ENCODE data around the gene GTF2F2. TPM values are rescaled to one million over a fixed set of nuclear protein-coding genes. Genes with fewer than 3 reads are reported as not detected.

Gene GTF2F2
- total and polyA plus RNA-seq, 9 of the 15 experiments (the other 6 are each of a cell fraction or from before 2014, with no cell fraction given), result 19.7 to 44.8 (median 32.4) TPM

DNA sequence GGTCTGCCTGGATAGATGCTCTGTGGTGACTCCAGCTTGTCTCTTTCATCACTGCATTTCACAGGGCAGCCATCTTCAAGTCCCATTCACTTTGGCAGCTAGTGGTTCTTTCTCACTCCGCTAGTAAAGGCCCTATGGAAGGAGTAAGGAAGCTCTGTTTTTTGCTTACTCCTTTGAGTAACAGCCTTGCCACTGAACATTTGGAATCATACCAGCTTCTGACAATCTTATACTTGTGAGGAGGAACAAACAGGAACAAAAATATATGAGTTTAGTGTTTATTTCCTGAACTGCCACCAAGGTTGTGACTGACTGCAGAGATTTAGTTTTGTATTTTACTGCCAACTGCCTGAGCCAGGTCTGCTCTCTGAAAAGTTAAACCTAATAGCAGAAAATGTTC, 41.9 kb downstream of the GTF2F2 start:
- DNase-seq (ENCODE audit: extremely low read depth in 1 of 4, low spot score in 3 of 4) (no peak), FAIRE-seq (no peak), ATAC-seq (no peak)
- Histone ChIP-seq H2AFZ (ENCODE audit: low read depth, low read length) (no peak overlapping the region), H3K9me1 (ENCODE audit: control insufficient read depth, insufficient read depth, low read length) (no peaks in the 10 kb centered on the region), H4K20me1 (replicated peaks; ENCODE audit: control insufficient read depth, insufficient read depth, low read length) (no peaks in the 10 kb centered on the region), H3K9ac (ENCODE audit: insufficient read depth in 1 of 2, low read depth in 2 of 2, low read length in 2 of 2) (no peak overlapping the region), H3K27me3 (ENCODE audit: control insufficient read depth in 2 of 2, insufficient read depth in 2 of 2, low read length in 2 of 2) (no peaks in the 10 kb centered on the region), H3K27ac (ENCODE audit: extremely low read depth, low read depth, low read length) (no peak overlapping the region), H3K36me3 (ENCODE audit: control insufficient read depth, insufficient read depth, low read length) (peaks cover 35% of the 10 kb centered on the region), H3K4me2 (ENCODE audit: insufficient read depth, low read length) (no peak overlapping the region), H3K4me1 (replicated peaks in 1 of 2; ENCODE audit: control insufficient read depth in 2 of 2, insufficient read depth in 2 of 2, low read length in 2 of 2) (no peaks in the 10 kb centered on the region), H3K9me3 (replicated peaks; ENCODE audit: control insufficient read depth, insufficient read depth, low read depth, low read length) (no peaks in the 10 kb centered on the region), H3K4me3 (no peak overlapping the region), H3K79me2 (ENCODE audit: control insufficient read depth, insufficient read depth, low read length) (no peaks in the 10 kb centered on the region; the same call in 2 of the 3 replicates)
- intact Hi-C loops (cut with micrococcal nuclease), result no loop called here
- TF ChIP-seq ZBED1 (IDR thresholded peaks at IDR 0.05), result no peak
- TF ChIP-seq LCOR (CRISPR knock-in tag; IDR thresholded peaks at IDR 0.05), result no peak
- no peak for TF ChIP-seq DACH1 (IDR thresholded peaks at IDR 0.05; ENCODE audit: partially characterized antibody)
- ChIA-PET CTCF (ENCODE audit: low intra/inter-chr PET ratio) (no interaction called here), POLR2A (no interaction called here)
- BruUV-seq (replicated peaks), result no TSS peak
- WGBS (ENCODE audit: insufficient coverage, low coverage, missing lambda C conversion rate), result 91% methylated on average over 1 of the region's 1 CpG
- in situ Hi-C loops (cut with MboI), result no loop called here

DNA sequence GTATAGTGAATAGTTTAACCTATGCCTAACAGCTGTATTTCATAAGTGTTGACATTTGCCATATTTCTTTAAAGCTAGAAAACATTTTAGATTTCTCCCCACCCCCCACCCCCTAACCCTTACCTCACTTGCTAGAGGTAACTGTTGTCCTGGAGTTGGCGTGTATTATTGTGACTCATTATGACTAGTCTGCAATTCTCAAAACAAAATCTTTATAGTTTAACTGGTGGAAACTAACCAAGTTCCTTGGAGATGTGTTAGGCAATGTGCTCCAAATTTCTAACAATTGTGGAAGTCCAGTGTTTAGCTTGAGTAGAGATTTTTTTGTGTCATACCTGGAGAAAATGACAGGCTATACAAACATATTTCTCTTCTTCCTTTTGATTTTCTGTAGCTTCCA, 42.5 kb downstream of the GTF2F2 start:
- no peak for ATAC-seq
- H2AFZ ChIP-seq (ENCODE audit: low read depth, low read length), result no peak overlapping the region
- POLR2A ChIA-PET, result no interaction called here
- no peaks in the 10 kb centered on the region for H3K27me3 ChIP-seq (ENCODE audit: control insufficient read depth in 2 of 2, insufficient read depth in 2 of 2, low read length in 2 of 2)
- H3K9ac ChIP-seq (ENCODE audit: insufficient read depth in 1 of 2, low read depth in 2 of 2, low read length in 2 of 2), result no peak overlapping the region
- TF ChIP-seq, protein P1, sequence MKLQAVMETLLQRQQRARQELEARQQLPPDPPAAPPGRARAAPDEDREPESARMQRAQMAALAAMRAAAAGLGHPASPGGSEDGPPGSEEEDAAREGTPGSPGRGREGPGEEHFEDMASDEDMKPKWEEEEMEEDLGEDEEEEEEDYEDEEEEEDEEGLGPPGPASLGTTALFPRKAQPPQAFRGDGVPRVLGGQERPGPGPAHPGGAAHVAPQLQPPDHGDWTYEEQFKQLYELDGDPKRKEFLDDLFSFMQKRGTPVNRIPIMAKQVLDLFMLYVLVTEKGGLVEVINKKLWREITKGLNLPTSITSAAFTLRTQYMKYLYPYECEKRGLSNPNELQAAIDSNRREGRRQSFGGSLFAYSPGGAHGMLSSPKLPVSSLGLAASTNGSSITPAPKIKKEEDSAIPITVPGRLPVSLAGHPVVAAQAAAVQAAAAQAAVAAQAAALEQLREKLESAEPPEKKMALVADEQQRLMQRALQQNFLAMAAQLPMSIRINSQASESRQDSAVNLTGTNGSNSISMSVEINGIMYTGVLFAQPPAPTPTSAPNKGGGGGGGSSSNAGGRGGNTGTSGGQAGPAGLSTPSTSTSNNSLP (IDR thresholded peaks at IDR 0.05; ENCODE audit: borderline replicate concordance, low read depth, low read length), result no peak
- no peak for TF ChIP-seq ZNF280B (CRISPR knock-in tag; IDR thresholded peaks at IDR 0.05)
- no peaks in the 10 kb centered on the region; the same call in 2 of the 3 replicates for H3K79me2 ChIP-seq (ENCODE audit: control insufficient read depth, insufficient read depth, low read length)
- no peaks in the 10 kb centered on the region for H4K20me1 ChIP-seq (replicated peaks; ENCODE audit: control insufficient read depth, insufficient read depth, low read length)
- no peaks in the 10 kb centered on the region for H3K9me3 ChIP-seq (replicated peaks; ENCODE audit: control insufficient read depth, insufficient read depth, low read depth, low read length)
- H3K4me2 ChIP-seq (ENCODE audit: insufficient read depth, low read length), result no peak overlapping the region
- FAIRE-seq, result no peak
- WGBS (ENCODE audit: insufficient coverage, low coverage, missing lambda C conversion rate), result 71% methylated on average over 1 of the region's 1 CpG
- intact Hi-C loops (cut with micrococcal nuclease) (no loop called here), in situ Hi-C loops (cut with MboI) (no loop called here)
- no peaks in the 10 kb centered on the region for H3K9me1 ChIP-seq (ENCODE audit: control insufficient read depth, insufficient read depth, low read length)
- peaks cover 33% of the 10 kb centered on the region for H3K36me3 ChIP-seq (ENCODE audit: control insufficient read depth, insufficient read depth, low read length)
- DNase-seq (ENCODE audit: extremely low read depth in 1 of 4, low spot score in 3 of 4), result no peak
- CTCF ChIA-PET (ENCODE audit: low intra/inter-chr PET ratio), result no interaction called here
- H3K4me1 ChIP-seq (replicated peaks in 1 of 2; ENCODE audit: control insufficient read depth in 2 of 2, insufficient read depth in 2 of 2, low read length in 2 of 2), result no peaks in the 10 kb centered on the region
- H3K4me3 ChIP-seq, result no peak overlapping the region
- no TSS peak for BruUV-seq (replicated peaks)
- no peak overlapping the region for H3K27ac ChIP-seq (ENCODE audit: extremely low read depth, low read depth, low read length)
